Forelimb muscle (tissue), 1 donor: ENCODE measurements around the gene PRKCE. TPM values are rescaled to one million over a fixed set of nuclear protein-coding genes. Genes with fewer than 3 reads are reported as not detected.

Source experiments
- DNase-seq: peaks from one replicate; pipeline ENCODE4 v3.0.0-alpha.2; 2013; ENCODE audit warnings: low read depth
- polyA plus RNA-seq: library from polyadenylated mRNA; unstranded; fragments of 120-200 nt; gene quantifications from one replicate; pipeline ENCODE4 v1.2.1, GENCODE V29; 2013; ENCODE audit not compliant: insufficient read length

Gene PRKCE
- polyA plus RNA-seq, 1 donor = 5.1 TPM

- DNase-seq = no peak
Measured at GRCh38 chr2:46010925-46011490, 359.5 kb downstream of the PRKCE start.

GRCh38 chr2:46012618-46013240 is 361.3 kb downstream of the PRKCE start:
- no peak for DNase-seq

- DNase-seq = no peak
Measured at GRCh38 chr2:46013726-46014125, 362.3 kb downstream of the PRKCE start.

GRCh38 chr2:46014911-46015654 is 363.6 kb downstream of the PRKCE start:
- no peak for DNase-seq

GRCh38 chr2:46015671-46016070 is 364.2 kb downstream of the PRKCE start:
- no peak for DNase-seq

GRCh38 chr2:46016091-46016490 is 364.6 kb downstream of the PRKCE start:
- DNase-seq = no peak

GRCh38 chr2:46018773-46019591 is 367.5 kb downstream of the PRKCE start:
- no peak for DNase-seq

GRCh38 chr2:46020416-46020815 is 368.9 kb downstream of the PRKCE start:
- DNase-seq = no peak

- no peak for DNase-seq
Measured at GRCh38 chr2:46023165-46023854, 371.8 kb downstream of the PRKCE start.

GRCh38 chr2:46024146-46024779 is 372.8 kb downstream of the PRKCE start:
- DNase-seq = no peak

GRCh38 chr2:46025081-46025480 is 373.6 kb downstream of the PRKCE start:
- no peak for DNase-seq

GRCh38 chr2:46025676-46026075 is 374.2 kb downstream of the PRKCE start:
- no peak for DNase-seq

- DNase-seq = no peak
Measured at GRCh38 chr2:46026431-46026830, 375.0 kb downstream of the PRKCE start.

- DNase-seq = no peak
Measured at GRCh38 chr2:46029332-46029811, 377.9 kb downstream of the PRKCE start.

GRCh38 chr2:46030330-46030729 is 378.9 kb downstream of the PRKCE start:
- no peak for DNase-seq

- DNase-seq = no peak
Measured at GRCh38 chr2:46032161-46032813, 380.8 kb downstream of the PRKCE start.

GRCh38 chr2:46032996-46033395 is 381.5 kb downstream of the PRKCE start:
- no peak for DNase-seq

- no peak for DNase-seq
Measured at GRCh38 chr2:46034535-46034934, 383.1 kb downstream of the PRKCE start.

- DNase-seq = no peak
Measured at GRCh38 chr2:46036929-46037328, 385.5 kb downstream of the PRKCE start.

- DNase-seq = no peak
Measured at GRCh38 chr2:46039543-46040303, 388.2 kb downstream of the PRKCE start.
